Neuron (in vitro differentiated cells): Measurements from ENCODE around the gene TMEM250.

Experiments
- H2AFZ ChIP-seq: one replicate; pipeline ENCODE4 v1.6.1; 2013; ENCODE audit warnings: low read depth, mild to moderate bottlenecking, inconsistent platforms, low read length, moderate library complexity
- H3K27me3 ChIP-seq: one replicate; pipeline ENCODE4 v1.6.1; 2013; ENCODE audit warnings: low read length; ENCODE audit not compliant: insufficient read depth
- H3K36me3 ChIP-seq: one replicate; pipeline ENCODE4 v1.6.1; 2013; ENCODE audit warnings: low read length; ENCODE audit not compliant: insufficient read depth
- H3K4me1 ChIP-seq: one replicate; pipeline ENCODE4 v1.6.1; 2013; ENCODE audit warnings: low read length; ENCODE audit not compliant: insufficient read depth
- H3K4me3 ChIP-seq: 2 replicates; pipeline ENCODE4 v1.5.1; 2013; ENCODE audit warnings: mild to moderate bottlenecking, low read length, moderate library complexity
- H3K9me3 ChIP-seq: one replicate; pipeline ENCODE4 v1.6.1; 2013; ENCODE audit warnings: low read length

Gene TMEM250

DNA sequence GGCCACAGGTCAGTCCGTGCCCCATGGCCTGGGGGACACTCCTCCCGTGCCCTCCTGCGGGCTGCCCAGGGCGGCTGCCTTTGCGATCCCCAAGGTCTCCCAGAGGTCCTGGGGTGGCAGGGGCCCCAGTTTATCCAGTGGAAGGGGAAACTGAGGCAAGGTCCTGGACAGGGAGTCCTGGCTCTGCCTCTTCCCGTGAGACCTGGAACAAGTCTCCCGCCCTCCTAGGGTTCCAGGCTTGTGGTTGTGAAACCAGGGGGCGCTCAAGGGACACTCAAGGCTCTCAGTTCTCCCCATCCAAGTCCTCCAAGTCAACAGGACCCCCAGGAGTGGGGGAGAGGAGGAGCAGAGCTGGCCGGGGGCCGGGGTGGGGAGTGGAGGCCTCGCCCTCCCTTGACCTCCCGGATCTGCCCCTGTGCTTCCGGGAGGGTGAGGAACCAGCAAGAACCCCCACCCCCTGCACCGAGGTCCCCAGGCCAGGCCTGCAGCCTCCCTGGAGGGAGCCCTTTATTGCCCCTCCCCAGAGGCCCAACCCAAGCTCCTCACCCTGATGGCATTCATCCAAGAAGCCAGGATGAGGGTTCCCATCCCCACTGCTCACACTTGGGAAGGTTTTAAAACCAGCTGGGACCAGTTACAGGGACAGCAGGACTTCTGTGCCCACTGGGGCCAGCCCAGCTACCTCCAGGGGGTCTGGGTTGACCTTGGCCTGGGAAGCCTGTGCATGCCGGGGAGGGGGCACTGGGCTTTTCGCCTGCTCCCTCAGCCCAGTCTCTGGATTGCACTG, 24.7 kb upstream of the TMEM250 start:
- no peak overlapping the region for H3K4me3 ChIP-seq
- H3K27me3 ChIP-seq: peaks cover 61% of the 10 kb centered on the region
- no peaks in the 10 kb centered on the region for H3K9me3 ChIP-seq
- H3K4me1 ChIP-seq: peaks cover 6% of the 10 kb centered on the region
- no peak overlapping the region for H2AFZ ChIP-seq
- H3K36me3 ChIP-seq: no peaks in the 10 kb centered on the region

- Histone ChIP-seq H2AFZ (no peak overlapping the region), H3K9me3 (no peaks in the 10 kb centered on the region), H3K4me1 (peaks cover under 1% of the 10 kb centered on the region), H3K4me3 (no peak overlapping the region), H3K27me3 (peaks cover 63% of the 10 kb centered on the region), H3K36me3 (no peaks in the 10 kb centered on the region)
Measured at GRCh38 chr9:136142859-136143214, 24.2 kb upstream of the TMEM250 start.

DNA sequence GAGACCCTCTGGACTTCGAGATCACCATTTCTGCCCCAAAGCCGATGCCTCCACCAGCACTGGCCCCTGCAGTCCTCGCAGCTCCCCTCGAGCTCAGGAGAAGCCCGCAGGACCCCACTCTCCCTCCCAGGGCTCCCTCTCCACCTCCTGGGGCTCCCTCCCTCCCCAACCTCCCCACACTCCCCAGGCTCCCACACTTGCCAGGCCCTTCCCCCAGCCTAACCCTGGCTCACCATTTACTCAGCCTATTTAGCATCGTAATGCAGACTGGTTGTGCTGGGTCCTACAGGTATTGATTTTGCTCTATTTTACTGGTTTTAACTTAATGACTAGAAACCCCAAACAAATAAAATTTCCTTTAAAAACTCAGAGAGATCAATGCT, 23.7 kb upstream of the TMEM250 start:
- Histone ChIP-seq H3K27me3 (peaks cover 67% of the 10 kb centered on the region), H3K9me3 (no peaks in the 10 kb centered on the region), H3K4me3 (no peak overlapping the region), H3K36me3 (no peaks in the 10 kb centered on the region), H2AFZ (no peak overlapping the region), H3K4me1 (no peaks in the 10 kb centered on the region)

DNA sequence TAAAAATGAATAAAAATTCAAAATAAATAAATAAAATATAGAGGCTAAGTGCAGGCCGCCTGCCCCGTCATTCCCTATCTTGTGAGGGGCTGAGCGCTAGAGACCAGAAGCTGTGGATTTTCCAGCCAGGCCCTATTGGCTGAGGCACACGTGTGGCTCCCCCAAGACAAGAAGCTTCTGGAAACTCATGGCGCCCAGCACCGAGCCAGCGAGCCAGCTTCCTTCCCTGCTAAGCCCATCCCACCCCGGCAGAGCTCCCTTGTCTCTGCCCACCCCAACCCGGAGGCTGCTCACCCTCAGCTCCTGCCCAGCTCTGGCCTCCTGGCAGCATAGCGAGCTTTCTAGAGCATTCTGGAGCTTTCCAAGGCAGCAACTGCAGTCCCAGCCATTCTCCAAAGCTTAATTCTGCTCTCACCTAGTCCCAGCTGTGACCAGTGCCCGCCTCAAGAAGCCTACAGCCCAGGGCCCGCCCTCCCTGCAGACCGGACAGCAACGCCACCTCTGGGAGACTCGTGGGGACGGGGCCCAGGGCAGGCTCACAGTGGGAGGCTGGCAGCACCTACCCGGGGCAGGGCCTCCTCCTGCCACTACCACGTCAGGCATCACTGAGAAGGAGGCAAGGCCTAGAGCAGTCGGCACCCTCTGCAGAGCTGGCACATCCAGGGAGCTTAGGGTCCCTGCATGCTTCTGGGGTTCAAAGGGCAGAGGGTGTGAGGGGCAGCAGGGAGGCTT, 23.2 kb upstream of the TMEM250 start:
- H2AFZ ChIP-seq: no peak overlapping the region
- no peak overlapping the region for H3K4me3 ChIP-seq
- H3K4me1 ChIP-seq: no peaks in the 10 kb centered on the region
- no peaks in the 10 kb centered on the region for H3K9me3 ChIP-seq
- no peaks in the 10 kb centered on the region for H3K36me3 ChIP-seq
- peaks cover 71% of the 10 kb centered on the region for H3K27me3 ChIP-seq

DNA sequence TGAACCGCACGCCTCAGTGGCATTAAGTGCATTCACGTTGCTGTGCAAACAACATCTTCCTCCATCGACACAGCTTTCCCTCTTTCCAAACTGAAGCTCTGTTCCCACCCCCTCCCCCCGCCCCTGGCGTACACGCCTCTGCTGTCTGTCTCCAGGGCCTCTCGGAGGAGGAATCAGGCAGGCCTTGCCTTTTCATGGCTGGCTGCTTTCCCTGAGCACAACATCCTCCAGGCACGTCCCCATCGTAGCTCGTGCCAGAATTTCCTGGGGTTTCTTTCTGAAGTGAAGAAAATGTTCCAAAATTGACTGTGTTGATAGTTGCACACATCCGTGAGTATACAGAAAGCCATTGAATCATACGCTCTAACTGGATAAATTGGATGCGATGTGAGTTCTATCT, 22.3 kb upstream of the TMEM250 start:
- no peaks in the 10 kb centered on the region for H3K4me1 ChIP-seq
- H3K4me3 ChIP-seq: no peak overlapping the region
- no peaks in the 10 kb centered on the region for H3K36me3 ChIP-seq
- H3K9me3 ChIP-seq: no peaks in the 10 kb centered on the region
- H3K27me3 ChIP-seq: peaks cover 71% of the 10 kb centered on the region
- H2AFZ ChIP-seq: no peak overlapping the region

DNA sequence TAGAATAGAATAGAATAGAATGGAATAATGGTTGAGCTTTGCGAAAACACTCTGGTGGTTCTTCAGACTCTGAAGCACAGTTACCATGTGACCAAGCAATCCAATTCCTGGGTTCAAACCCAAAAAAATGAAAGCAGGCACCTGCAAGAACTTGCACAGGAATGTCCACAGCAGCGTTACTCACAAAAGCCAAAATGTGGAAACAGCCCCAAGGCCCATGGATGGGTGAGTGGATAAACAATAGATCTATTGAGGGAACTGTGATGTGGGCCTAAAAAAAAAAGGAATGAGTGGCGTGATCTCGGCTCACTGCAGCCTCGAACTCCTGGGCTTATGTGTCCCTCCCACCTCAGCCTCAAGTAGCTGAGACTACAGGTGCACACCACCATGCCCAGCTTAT, 21.4 kb upstream of the TMEM250 start:
- Histone ChIP-seq H3K4me3 (no peak overlapping the region), H3K27me3 (peaks cover 71% of the 10 kb centered on the region), H3K36me3 (no peaks in the 10 kb centered on the region), H3K4me1 (peaks cover 7% of the 10 kb centered on the region), H2AFZ (no peak overlapping the region), H3K9me3 (no peaks in the 10 kb centered on the region)

DNA sequence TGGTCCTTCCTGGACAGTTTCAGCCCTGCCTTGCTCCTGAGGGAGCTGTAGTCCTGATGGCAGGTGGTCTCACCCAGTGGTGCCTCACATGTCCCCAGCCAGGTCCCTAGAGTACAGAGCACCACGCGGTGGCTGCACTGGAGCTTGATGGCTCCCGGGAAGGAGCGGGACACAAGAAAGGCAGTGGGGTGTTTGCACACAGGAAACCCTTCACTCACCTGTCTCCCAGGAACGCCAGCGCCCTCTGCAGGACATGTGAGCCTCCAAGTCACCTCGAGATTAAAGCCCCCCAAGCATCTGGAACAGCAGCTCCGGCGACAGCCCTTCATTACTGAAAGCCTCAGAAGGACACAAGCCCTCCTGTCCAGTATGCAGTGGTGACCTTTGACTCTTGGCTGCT, 19.9 kb upstream of the TMEM250 start:
- no peak overlapping the region for H3K4me3 ChIP-seq
- no peak overlapping the region for H2AFZ ChIP-seq
- H3K4me1 ChIP-seq: peaks cover 8% of the 10 kb centered on the region
- H3K27me3 ChIP-seq: peaks cover 67% of the 10 kb centered on the region
- no peaks in the 10 kb centered on the region for H3K9me3 ChIP-seq
- no peaks in the 10 kb centered on the region for H3K36me3 ChIP-seq

DNA sequence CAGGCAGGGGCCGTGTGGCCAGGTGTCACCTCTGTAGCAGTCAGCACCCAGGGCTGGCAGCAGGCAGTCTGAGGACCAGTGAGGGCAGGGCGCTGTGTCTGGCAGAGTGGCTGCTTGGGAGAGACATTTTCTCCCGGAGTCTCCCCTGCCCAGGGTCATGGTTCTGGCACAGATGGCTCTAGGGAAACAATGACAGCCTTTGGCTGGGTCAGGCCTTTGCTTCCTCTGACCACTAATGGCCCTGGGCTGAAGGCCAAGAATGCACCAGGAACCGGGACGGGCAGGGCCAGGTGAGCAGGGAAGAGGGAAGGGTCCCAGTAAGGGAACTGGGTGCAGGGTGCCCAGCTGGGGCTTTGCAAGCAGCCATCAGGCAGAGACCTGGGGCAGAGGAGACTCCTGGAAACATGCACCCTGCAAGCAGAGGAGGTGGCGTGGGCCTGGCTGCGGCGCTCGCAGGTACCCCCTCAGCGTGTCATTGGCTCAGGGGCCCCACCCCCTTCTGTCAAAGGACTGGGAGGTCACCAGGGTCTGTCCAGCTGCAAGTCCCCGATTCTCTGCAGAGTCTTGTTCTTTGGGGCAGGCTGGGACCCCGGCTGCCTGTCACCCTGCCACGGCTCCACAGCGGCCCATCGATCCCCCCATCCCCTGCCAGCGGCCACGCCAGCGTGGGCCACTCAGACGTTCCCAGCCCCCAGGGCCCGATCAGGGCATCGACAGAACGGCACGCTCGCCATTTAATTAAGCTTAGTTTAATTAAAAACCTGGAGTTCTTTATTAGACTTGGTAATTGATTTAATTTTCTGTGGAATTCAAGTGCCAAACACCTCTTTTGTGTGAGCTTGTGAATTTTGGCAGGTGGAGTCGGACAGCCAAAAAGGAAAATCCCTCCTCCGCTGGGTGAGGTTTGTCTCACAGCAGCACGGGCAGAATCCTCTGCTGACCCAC, 18.9 kb upstream of the TMEM250 start:
- peaks cover 11% of the 10 kb centered on the region for H3K4me1 ChIP-seq
- no peaks in the 10 kb centered on the region for H3K36me3 ChIP-seq
- no peak overlapping the region for H2AFZ ChIP-seq
- H3K9me3 ChIP-seq: no peaks in the 10 kb centered on the region
- no peak overlapping the region for H3K4me3 ChIP-seq
- H3K27me3 ChIP-seq: peaks cover 66% of the 10 kb centered on the region

DNA sequence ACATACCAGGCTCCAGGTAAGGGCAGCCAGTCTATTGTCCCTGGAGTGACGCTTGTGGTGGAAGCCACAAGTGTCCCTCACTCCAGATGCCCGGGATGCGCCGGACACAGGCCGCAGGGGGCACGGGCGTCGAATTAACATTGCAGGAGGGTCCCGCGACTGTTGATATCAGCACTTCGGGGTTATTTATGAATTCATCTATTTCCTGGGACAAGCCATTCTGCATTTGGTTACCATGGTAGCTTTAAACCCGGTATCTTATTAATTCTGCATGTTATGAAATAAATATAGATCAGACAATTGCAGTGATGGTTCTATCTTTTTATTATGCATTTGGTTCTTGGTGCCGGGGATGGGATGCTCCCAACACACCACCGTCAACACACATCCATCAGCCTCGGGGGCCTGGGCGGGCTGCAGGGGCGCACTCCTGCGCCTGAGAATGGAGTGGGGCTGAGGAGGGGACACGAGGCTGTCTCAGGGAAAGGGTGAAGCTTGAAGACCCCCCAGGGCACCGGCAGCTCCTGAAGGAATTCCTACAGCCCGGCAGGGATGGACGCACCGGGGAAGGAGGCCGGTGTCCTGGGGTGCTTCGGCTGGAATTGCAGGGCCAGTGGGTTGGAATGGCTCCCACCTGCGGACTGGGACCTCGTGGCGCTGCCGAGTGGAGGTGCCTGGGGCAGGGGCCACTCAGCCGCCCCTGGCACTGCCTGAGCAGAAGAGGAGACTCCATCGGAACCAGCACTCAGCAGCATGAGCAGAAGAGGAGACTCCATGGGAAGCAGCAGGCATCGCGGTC, 17.7 kb upstream of the TMEM250 start:
- H3K4me1 ChIP-seq: peaks cover 11% of the 10 kb centered on the region
- H3K36me3 ChIP-seq: no peaks in the 10 kb centered on the region
- H2AFZ ChIP-seq: no peak overlapping the region
- H3K27me3 ChIP-seq: peaks cover 70% of the 10 kb centered on the region
- H3K9me3 ChIP-seq: no peaks in the 10 kb centered on the region
- no peak overlapping the region for H3K4me3 ChIP-seq

DNA sequence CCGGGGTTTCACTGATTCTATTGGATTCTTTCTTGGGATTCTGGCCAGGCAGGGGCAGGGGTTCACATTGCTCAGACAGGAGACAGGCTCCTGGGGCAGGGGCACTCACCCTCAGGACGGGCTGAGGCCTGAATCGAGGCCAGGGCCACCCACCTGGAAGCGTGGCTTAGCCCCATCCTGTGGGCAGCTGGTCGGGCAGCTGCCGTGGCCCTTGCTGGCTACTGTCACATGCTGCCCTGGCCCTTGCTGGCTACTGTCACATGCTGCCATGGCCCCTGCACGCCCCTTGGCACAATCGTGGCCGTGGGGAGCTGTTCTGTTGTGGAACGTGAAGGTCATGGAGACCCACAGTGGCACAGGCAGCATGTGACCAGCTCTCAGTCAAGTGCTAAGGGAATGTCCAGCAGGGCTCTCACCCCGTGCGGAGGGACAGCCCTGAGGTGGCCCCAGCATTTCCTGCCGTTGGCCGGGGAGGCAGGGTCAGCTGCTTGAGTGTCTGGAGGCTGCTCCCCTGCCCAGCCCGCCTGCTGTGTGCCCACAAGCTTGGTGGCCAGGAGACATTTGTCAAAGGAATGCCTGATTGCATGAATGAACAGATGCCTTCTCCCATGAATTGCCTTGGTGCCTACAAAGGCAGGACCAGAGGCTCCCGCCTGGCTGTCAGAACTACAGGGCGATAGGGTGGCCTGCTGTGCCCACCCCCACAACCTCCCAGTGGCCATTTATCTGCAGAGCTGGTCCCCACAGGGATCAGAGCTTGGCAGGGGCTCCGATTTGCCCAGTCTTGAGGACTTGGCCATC, 16.9 kb upstream of the TMEM250 start:
- no peak overlapping the region for H3K4me3 ChIP-seq
- H3K9me3 ChIP-seq: no peaks in the 10 kb centered on the region
- H3K4me1 ChIP-seq: peaks cover 11% of the 10 kb centered on the region
- H2AFZ ChIP-seq: no peak overlapping the region
- H3K36me3 ChIP-seq: no peaks in the 10 kb centered on the region
- peaks cover 72% of the 10 kb centered on the region for H3K27me3 ChIP-seq

DNA sequence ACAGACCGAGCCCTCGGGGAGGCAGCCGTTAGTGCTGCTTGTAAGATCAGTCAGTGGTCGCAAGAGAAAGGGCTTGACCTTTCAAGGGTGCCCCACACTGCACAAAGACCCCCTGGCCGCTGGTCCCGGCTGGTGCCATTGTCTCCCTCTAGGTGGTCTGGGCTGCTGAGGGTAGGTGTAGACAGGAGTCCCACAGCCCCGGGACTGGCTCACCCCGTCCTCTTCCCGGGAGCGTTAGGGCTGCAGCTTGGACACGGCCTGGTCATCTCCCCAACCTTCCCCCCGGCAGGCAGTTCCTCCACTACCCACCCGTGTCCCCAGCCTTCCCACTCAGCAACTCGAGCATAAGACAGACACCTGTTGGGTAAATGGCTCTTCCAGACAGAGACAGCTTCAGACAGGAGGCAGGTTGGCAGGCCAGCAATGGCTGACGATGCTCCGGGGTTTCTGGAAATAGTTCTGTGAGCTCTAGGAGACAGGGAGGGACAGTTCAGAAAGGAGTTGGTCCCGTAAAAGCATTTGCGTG, 15.3 kb upstream of the TMEM250 start:
- H3K36me3 ChIP-seq: no peaks in the 10 kb centered on the region
- no peak overlapping the region for H3K4me3 ChIP-seq
- peaks cover 80% of the 10 kb centered on the region for H3K27me3 ChIP-seq
- H3K4me1 ChIP-seq: peaks cover 11% of the 10 kb centered on the region
- no peaks in the 10 kb centered on the region for H3K9me3 ChIP-seq
- no peak overlapping the region for H2AFZ ChIP-seq
